Activated CD8-positive, alpha-beta memory T cell treated with anti-CD3 and anti-CD28 coated beads for 24 hours (primary cell): ENCODE data around the gene MARVELD3.
"Not testable (repeated sequence)": the region's sequence is repeated elsewhere in the genome, so short reads cannot be mapped to it uniquely, and the experiment has no call there.

Source experiments
- DNase-seq: peaks from one replicate; pipeline ENCODE4 v3.0.0-alpha.2; 2020

MARVELD3 gene

GRCh38 chr16:71672803-71673581 is 47.0 kb downstream of the MARVELD3 start:
- DNase-seq, result no peak

GRCh38 chr16:71673582-71673973 is 47.6 kb downstream of the MARVELD3 start:
- no peak for DNase-seq

GRCh38 chr16:71674229-71674628 is 48.2 kb downstream of the MARVELD3 start:
- no peak for DNase-seq

- no peak for DNase-seq
Measured at GRCh38 chr16:71675380-71675779, 49.4 kb downstream of the MARVELD3 start.

GRCh38 chr16:71676236-71676635 is 50.3 kb downstream of the MARVELD3 start:
- DNase-seq, result no peak

GRCh38 chr16:71681360-71681759 is 55.4 kb downstream of the MARVELD3 start:
- DNase-seq, result no peak

- not testable (repeated sequence) for DNase-seq
Measured at GRCh38 chr16:71684280-71684679, 58.3 kb downstream of the MARVELD3 start.
